Tibial nerve (tissue), 4 donors: ENCODE data around the gene CLASRP. TPM values are rescaled to one million over a fixed set of nuclear protein-coding genes. Genes with fewer than 3 reads are reported as not detected.

ENCODE experiments used
- DNase-seq, 2 donors: peaks; one replicate each; pipeline ENCODE4 v3.0.0-alpha.2; 2019; ENCODE audit warnings: low spot score in 2 of 2
- H3K27ac ChIP-seq, 4 donors: fragments of 200-600 bp; sonication (generic) in 3 of 4; one replicate each; pipeline ENCODE4 v1.5.1; 2017 to 2019; ENCODE audit warnings: mild to moderate bottlenecking in 1 of 4
- H3K27me3 ChIP-seq, 2 donors: fragments of 200-600 bp; sonication (generic) in 1 of 2; one replicate each; pipeline versions ENCODE4 v1.5.1 to v1.6.0; 2017 to 2019
- H3K36me3 ChIP-seq, 3 donors: fragments of 200-600 bp; sonication (generic); one replicate each; pipeline ENCODE4 v1.5.1; 2018 to 2019
- H3K4me1 ChIP-seq, 4 donors: fragments of 200-600 bp; sonication (generic) in 3 of 4; one replicate each; pipeline ENCODE4 v1.5.1; 2017 to 2019
- H3K4me3 ChIP-seq, 4 donors: fragments of 200-600 bp; sonication (generic) in 3 of 4; one replicate each; pipeline ENCODE4 v1.5.1; 2017 to 2019; ENCODE audit warnings: mild to moderate bottlenecking in 1 of 4, moderate library complexity in 1 of 4
- H3K9me3 ChIP-seq, 4 donors: fragments of 200-600 bp; sonication (generic) in 3 of 4; one replicate each; pipeline ENCODE4 v1.5.1; 2017 to 2019
- CTCF ChIP-seq, 5 experiments: fragments of 200-600 bp in 3 of 5; fragments of 450-650 bp in 2 of 5; sonication (generic) in 3 of 5; IDR thresholded peaks; one replicate each; pipeline ENCODE4 v1.5.1; 2016 to 2019; ENCODE audit warnings: antibody characterized with exemption in 5 of 5, mild to moderate bottlenecking in 3 of 5, moderate library complexity in 2 of 5
- EP300 ChIP-seq, 2 donors: sonication (generic); formaldehyde crosslinking; IDR thresholded peaks; one replicate each; pipeline ENCODE4 v1.6.1; 2017; ENCODE audit warnings: antibody characterized with exemption in 2 of 2, mild to moderate bottlenecking in 1 of 2
- POLR2A ChIP-seq, 2 donors: fragments of 450-650 bp; IDR thresholded peaks; one replicate each; pipeline ENCODE4 v1.6.1; 2017; ENCODE audit warnings: antibody characterized with exemption in 2 of 2, mild to moderate bottlenecking in 2 of 2, moderate library complexity in 2 of 2
- WGBS, 2 donors: methylation state at CpG; one replicate each; pipeline ENCODE4 v1.1.5; 2018; 5-methylcytosine and 5-hydroxymethylcytosine counted together
- total RNA-seq, 4 donors: library from RNA; depleted of rRNA; stranded (reverse); fragments of >200 nt; gene quantifications; one replicate each; pipeline ENCODE4 v1.1.0, GENCODE V29; 2016

The CLASRP gene
- total RNA-seq, 4 donors from 2014 or later: 72.8 to 109 (median 95.5) TPM

GRCh38 chr19:45075301-45076028 lies 36.6 kb downstream of the CLASRP start:
- peaks cover 0 to 21% (median 7%) of the 10 kb centered on the region in 3 donors for H3K36me3 ChIP-seq
- WGBS, 2 donors: 16 to 19% methylated on average over 22 to 23 of the region's 26 CpGs
- peak overlapping the region; percentile 33 to 67 (median 52) for H3K4me3 ChIP-seq
- peaks cover 0 to 3% of the 10 kb centered on the region in 2 donors for H3K27me3 ChIP-seq
- TF ChIP-seq POLR2A (IDR thresholded peaks at IDR 0.05) (no peak), CTCF (IDR thresholded peaks at IDR 0.05) (no peak)
- no peaks in the 10 kb centered on the region for H3K9me3 ChIP-seq
- DNase-seq: peak in 1 of 2 donors; percentile 34
- peaks cover 0 to 45% (median 23%) of the 10 kb centered on the region in 4 donors for H3K4me1 ChIP-seq
- H3K27ac ChIP-seq: peak overlapping the region in 3 of 4 donors; percentile 49 to 76 (median 53)

GRCh38 chr19:45076029-45076850 lies 37.4 kb downstream of the CLASRP start, which contains the start of gene ZNF296:
ZNF296 (minus strand) TSS chr19:45076478; CDS start chr19:45076373, 105 bp downstream.
- Histone ChIP-seq H3K4me3 (peak within 1 kb of the TSS; percentile 33 to 67 (median 52)), H3K27ac (peak within 1 kb of the TSS in 3 of 4 donors; percentile 49 to 76 (median 53)), H3K4me1 (peaks cover 0 to 52% (median 25%) of the 10 kb centered on the region in 4 donors), H3K9me3 (no peaks in the 10 kb centered on the region), H3K27me3 (peaks cover 0 to 3% of the 10 kb centered on the region in 2 donors), H3K36me3 (peaks cover 0 to 13% (median 5%) of the 10 kb centered on the region in 3 donors)
- peak; percentile 30 to 41 for DNase-seq
- TF ChIP-seq EP300 (IDR thresholded peaks at IDR 0.05) (no peak), POLR2A (IDR thresholded peaks at IDR 0.05) (peak in 1 of 2 donors; percentile 30)
- 4 to 5% methylated on average over 44 to 81 of the region's 81 CpGs for WGBS, 2 donors

GRCh38 chr19:45076851-45077730 lies 38.2 kb downstream of the CLASRP start:
- WGBS, 2 donors: 76 to 77% methylated on average over 15 of the region's 15 CpGs
- Histone ChIP-seq H3K36me3 (peaks cover 0 to 12% (median 0%) of the 10 kb centered on the region in 3 donors), H3K9me3 (no peaks in the 10 kb centered on the region), H3K27me3 (peaks cover 0 to 3% of the 10 kb centered on the region in 2 donors), H3K27ac (peak overlapping the region in 3 of 4 donors; percentile 44 to 76 (median 49)), H3K4me3 (peak overlapping the region in 3 of 4 donors; percentile 33 to 67 (median 57)), H3K4me1 (peaks cover 0 to 52% (median 25%) of the 10 kb centered on the region in 4 donors)
- TF ChIP-seq POLR2A (IDR thresholded peaks at IDR 0.05): no peak
- no peak for TF ChIP-seq EP300 (IDR thresholded peaks at IDR 0.05)
- TF ChIP-seq CTCF (IDR thresholded peaks at IDR 0.05): no peak
- no peak for DNase-seq

- Histone ChIP-seq H3K36me3 (peaks cover 0 to 16% (median 0%) of the 10 kb centered on the region in 3 donors), H3K27me3 (peaks cover 0 to 3% of the 10 kb centered on the region in 2 donors), H3K9me3 (no peaks in the 10 kb centered on the region), H3K4me1 (peaks cover 0 to 52% (median 25%) of the 10 kb centered on the region in 4 donors), H3K4me3 (peak overlapping the region; percentile 58 to 95 (median 82)), H3K27ac (peak overlapping the region in 2 of 4 donors; percentile 80 to 84)
- no peak for DNase-seq
- WGBS, 2 donors: 60 to 66% methylated on average over 9 to 10 of the region's 10 CpGs
- TF ChIP-seq POLR2A (IDR thresholded peaks at IDR 0.05) (no peak), CTCF (IDR thresholded peaks at IDR 0.05) (no peak), EP300 (IDR thresholded peaks at IDR 0.05) (no peak)
These were observed 39.7 kb downstream of the CLASRP start for GRCh38 chr19:45078390-45079062.
